CD14-positive monocyte (primary cell): ENCODE data around the gene MUC5AC. TPM values are rescaled to one million over a fixed set of nuclear protein-coding genes. Genes with fewer than 3 reads are reported as not detected.
A peak's percentile ranks its signal among the peaks of the same experiment; 100 is the strongest.

Source experiments
- DNase-seq, 3 donors: peaks; one replicate each; pipeline ENCODE4 v3.0.0-alpha.2; 2011 to 2022
- H2AFZ ChIP-seq: 2 replicates; pipeline ENCODE4 v1.6.0; 2012; ENCODE audit warnings: mild to moderate bottlenecking, low read depth, low read length, inconsistent platforms; ENCODE audit not compliant: insufficient read depth, poor library complexity, severe bottlenecking
- H3K27ac ChIP-seq, 2 donors: 1 replicate in 1 of 2; 2 replicates in 1 of 2; pipeline ENCODE4 v1.5.1; 2012 to 2013; ENCODE audit warnings: low read length in 2 of 2, control low read depth in 1 of 2, inconsistent platforms in 1 of 2, low read depth in 1 of 2, mild to moderate bottlenecking in 1 of 2
- H3K27me3 ChIP-seq, 2 donors: one replicate each; pipeline versions ENCODE4 v1.6.0 to v1.6.1; 2011 to 2013; ENCODE audit warnings: low read length in 2 of 2; ENCODE audit not compliant: control insufficient read depth in 2 of 2, insufficient read depth in 2 of 2
- H3K36me3 ChIP-seq, 2 donors: replicated peaks in 1 of 2; 1 replicate in 1 of 2; 2 replicates in 1 of 2; pipeline versions ENCODE4 v1.5.1 to v1.6.1; 2012 to 2013; ENCODE audit warnings: low read length in 2 of 2, control low read depth in 1 of 2, inconsistent platforms in 1 of 2, mild to moderate bottlenecking in 1 of 2; ENCODE audit not compliant: insufficient read depth in 2 of 2, control insufficient read depth in 1 of 2
- H3K4me1 ChIP-seq, 2 donors: 1 replicate in 1 of 2; 2 replicates in 1 of 2; pipeline versions ENCODE4 v1.5.1 to v1.6.1; 2012 to 2013; ENCODE audit warnings: low read length in 2 of 2, control low read depth in 1 of 2, inconsistent platforms in 1 of 2, mild to moderate bottlenecking in 1 of 2, moderate library complexity in 1 of 2; ENCODE audit not compliant: insufficient read depth in 2 of 2, control insufficient read depth in 1 of 2
- H3K4me2 ChIP-seq: replicated peaks from 2 replicates; pipeline ENCODE3; 2012; ENCODE audit warnings: low read length, moderate library complexity, mild to moderate bottlenecking; ENCODE audit not compliant: poor library complexity, severe bottlenecking; ENCODE audit errors: extremely low read depth
- H3K4me3 ChIP-seq, 3 experiments: fragments of 200-600 bp in 1 of 3; sonication (generic) in 1 of 3; replicated peaks in 1 of 3; 1 replicate in 2 of 3; 2 replicates in 1 of 3; pipeline ENCODE4 v1.5.1; 2011 to 2013; ENCODE audit warnings: low read length in 3 of 3, mild to moderate bottlenecking in 3 of 3, control low read depth in 2 of 3, low read depth in 2 of 3, inconsistent platforms in 1 of 3, moderate library complexity in 1 of 3
- H3K79me2 ChIP-seq: 2 replicates; pipeline ENCODE4 v1.6.0; 2012; ENCODE audit warnings: mild to moderate bottlenecking, control low read depth, inconsistent platforms, low read length, moderate library complexity; ENCODE audit not compliant: insufficient read depth
- H3K9ac ChIP-seq: 2 replicates; pipeline ENCODE4 v1.6.0; 2017; ENCODE audit warnings: low read length, mild to moderate bottlenecking; ENCODE audit not compliant: insufficient read depth, poor library complexity, severe bottlenecking
- H3K9me3 ChIP-seq, 2 donors: replicated peaks in 1 of 2; 1 replicate in 1 of 2; 2 replicates in 1 of 2; pipeline versions ENCODE4 v1.5.1 to v1.6.1; 2012 to 2013; ENCODE audit warnings: low read length in 2 of 2, control low read depth in 1 of 2; ENCODE audit not compliant: control insufficient read depth in 1 of 2, insufficient read depth in 1 of 2
- H4K20me1 ChIP-seq: 2 replicates; pipeline ENCODE4 v1.6.0; 2012; ENCODE audit warnings: mild to moderate bottlenecking, low read length, control low read depth, moderate library complexity; ENCODE audit not compliant: insufficient read depth
- H3K27ac Mint-ChIP-seq, 7 donors: one replicate each; pipeline ENCODE4 v1.8.0; 2020; ENCODE audit warnings: mild to moderate bottlenecking in 7 of 7, mixed read lengths in 7 of 7, moderate library complexity in 6 of 7, inconsistent platforms in 2 of 7
- H3K27me3 Mint-ChIP-seq, 3 donors: one replicate each; pipeline ENCODE4 v1.8.0; 2021 to 2022; ENCODE audit warnings: low read depth in 3 of 3, mild to moderate bottlenecking in 3 of 3, mixed read lengths in 3 of 3, moderate library complexity in 3 of 3, inconsistent platforms in 1 of 3
- H3K36me3 Mint-ChIP-seq, 2 donors: one replicate each; pipeline ENCODE4 v1.8.0; 2020; ENCODE audit warnings: mixed read lengths in 2 of 2, inconsistent platforms in 1 of 2, mild to moderate bottlenecking in 1 of 2
- H3K4me1 Mint-ChIP-seq: one replicate; pipeline ENCODE4 v1.8.0; 2020; ENCODE audit warnings: mild to moderate bottlenecking, mixed read lengths
- H3K4me3 Mint-ChIP-seq, 2 donors: one replicate each; pipeline ENCODE4 v1.8.0; 2020; ENCODE audit warnings: mild to moderate bottlenecking in 2 of 2, mixed read lengths in 2 of 2, moderate library complexity in 1 of 2
- H3K9me3 Mint-ChIP-seq, 7 donors: one replicate each; pipeline ENCODE4 v1.8.0; 2020 to 2022; ENCODE audit warnings: mixed read lengths in 7 of 7, mild to moderate bottlenecking in 6 of 7, moderate library complexity in 6 of 7, inconsistent platforms in 2 of 7
- CTCF ChIP-seq: fragments of 200-600 bp; IDR thresholded peaks from one replicate; pipeline ENCODE4 v1.8.0; 2022; ENCODE audit warnings: antibody characterized with exemption, mild to moderate bottlenecking
- WGBS: methylation state at CpG from one replicate; pipeline ENCODE4 v1.1.5; 2013; ENCODE audit warnings: missing lambda C conversion rate; ENCODE audit not compliant: insufficient coverage; 5-methylcytosine and 5-hydroxymethylcytosine counted together
- intact Hi-C, 2 donors: fragments of 100-400 bp; cut with micrococcal nuclease; formaldehyde crosslinking; loops; one replicate each; pipeline versions ENCODE4 v1.15.0 to v1.15.1; 2023
- polyA plus RNA-seq, 3 donors: library from polyadenylated mRNA; depleted of rRNA in 1 of 3; unstranded in 2 of 3; stranded (reverse) in 1 of 3; fragments of 300-500 nt in 2 of 3; fragments of >200 nt in 1 of 3; fragmentation: Illumina TruSeq in 2 of 3; gene quantifications; 1 replicate in 2 of 3; 2 replicates in 1 of 3; pipeline ENCODE4 v1.2.3, GENCODE V29; 2012 to 2021

The MUC5AC gene
- polyA plus RNA-seq, 3 donors, result not detected

GRCh38 chr11:1230121-1230455, 72.3 kb downstream of the MUC5AC start:
- H4K20me1 ChIP-seq, result no peaks in the 10 kb centered on the region
- WGBS, result 100% methylated on average over 1 of the region's 5 CpGs
- no peak overlapping the region for H3K27ac ChIP-seq
- H3K27me3 ChIP-seq, result no peaks in the 10 kb centered on the region
- no peak for DNase-seq
- H3K9ac ChIP-seq, result no peak overlapping the region
- no peak overlapping the region for H2AFZ ChIP-seq
- H3K9me3 Mint-ChIP-seq, result no peaks in the 10 kb centered on the region
- H3K4me1 Mint-ChIP-seq, result no peaks in the 10 kb centered on the region
- H3K4me3 Mint-ChIP-seq, result no peak overlapping the region
- no peaks in the 10 kb centered on the region for H3K9me3 ChIP-seq
- H3K4me2 ChIP-seq, result no peak overlapping the region
- no peak overlapping the region for H3K4me3 ChIP-seq
- no peak overlapping the region for H3K27ac Mint-ChIP-seq
- no peaks in the 10 kb centered on the region for H3K79me2 ChIP-seq
- TF ChIP-seq CTCF, result no peak
- H3K27me3 Mint-ChIP-seq, result peaks cover 0 to 5% (median 5%) of the 10 kb centered on the region in 3 donors
- no peaks in the 10 kb centered on the region for H3K36me3 Mint-ChIP-seq
- no peaks in the 10 kb centered on the region for H3K4me1 ChIP-seq
- no peaks in the 10 kb centered on the region for H3K36me3 ChIP-seq
- intact Hi-C loops, result no loop called here

DNA sequence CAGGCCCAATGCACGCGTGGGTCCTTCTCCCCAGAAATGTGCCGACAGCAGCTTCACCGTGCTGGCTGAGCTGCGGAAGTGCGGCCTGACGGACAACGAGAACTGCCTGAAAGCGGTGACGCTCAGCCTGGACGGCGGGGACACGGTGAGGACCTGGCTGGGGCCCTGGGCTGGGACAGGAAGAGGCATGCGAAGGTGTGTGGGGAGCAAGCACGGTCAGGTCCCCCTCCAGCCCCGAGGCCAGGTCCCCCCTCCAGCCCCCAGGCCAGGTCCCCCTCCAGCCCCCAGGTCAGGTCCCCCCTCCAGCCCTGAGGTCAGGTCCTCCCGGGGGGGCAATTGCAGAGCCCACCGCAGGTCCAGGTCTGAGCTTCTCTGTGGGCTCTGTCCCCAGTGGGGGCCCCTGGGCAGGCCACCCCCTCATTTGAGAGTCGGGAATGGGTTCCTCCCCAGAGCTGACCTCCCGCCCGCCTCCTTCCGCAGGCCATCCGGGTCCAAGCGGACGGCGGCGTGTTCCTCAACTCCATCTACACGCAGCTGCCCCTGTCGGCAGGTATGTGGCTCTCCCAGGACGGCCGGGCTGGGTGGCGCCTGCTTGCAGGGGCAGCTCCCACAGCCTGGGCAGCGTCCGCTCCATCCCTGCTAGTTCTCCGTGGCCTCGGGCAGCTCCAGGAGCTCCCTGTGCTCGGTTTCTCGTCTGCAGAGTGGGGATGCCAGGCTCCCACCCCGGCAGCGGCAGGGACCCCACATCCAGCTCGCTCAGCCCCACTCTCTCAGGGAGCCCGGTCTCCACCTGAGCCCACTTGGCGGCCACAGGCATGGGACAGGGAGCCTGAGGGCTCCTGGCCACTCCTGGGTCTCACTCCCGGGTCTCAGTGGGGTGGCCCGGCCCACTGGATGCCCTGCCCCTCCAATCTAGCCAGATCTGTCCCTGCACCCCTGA, 73.0 kb downstream of the MUC5AC start:
- Histone ChIP-seq H3K9ac (no peak overlapping the region), H3K27me3 (no peaks in the 10 kb centered on the region), H3K4me3 (no peak overlapping the region), H4K20me1 (no peaks in the 10 kb centered on the region), H3K9me3 (no peaks in the 10 kb centered on the region), H2AFZ (no peak overlapping the region), H3K79me2 (no peaks in the 10 kb centered on the region), H3K36me3 (no peaks in the 10 kb centered on the region), H3K27ac (no peak overlapping the region), H3K4me2 (no peak overlapping the region), H3K4me1 (no peaks in the 10 kb centered on the region)
- Mint-ChIP-seq H3K36me3 (no peaks in the 10 kb centered on the region), H3K9me3 (no peaks in the 10 kb centered on the region), H3K27me3 (peaks cover 0 to 5% (median under 1%) of the 10 kb centered on the region in 3 donors), H3K4me3 (no peak overlapping the region), H3K4me1 (no peaks in the 10 kb centered on the region), H3K27ac (peak overlapping the region in 1 of 7 donors; percentile 63)
- 89% methylated on average over 37 of the region's 45 CpGs for WGBS
- intact Hi-C loops, result no loop called here
- no peak for TF ChIP-seq CTCF
- DNase-seq, result no peak
